ENCODE data around the gene UST.
"Not testable (repeated sequence)": the region's sequence is repeated elsewhere in the genome, so short reads cannot be mapped to it uniquely, and the experiment has no call there.

The UST gene

DNA sequence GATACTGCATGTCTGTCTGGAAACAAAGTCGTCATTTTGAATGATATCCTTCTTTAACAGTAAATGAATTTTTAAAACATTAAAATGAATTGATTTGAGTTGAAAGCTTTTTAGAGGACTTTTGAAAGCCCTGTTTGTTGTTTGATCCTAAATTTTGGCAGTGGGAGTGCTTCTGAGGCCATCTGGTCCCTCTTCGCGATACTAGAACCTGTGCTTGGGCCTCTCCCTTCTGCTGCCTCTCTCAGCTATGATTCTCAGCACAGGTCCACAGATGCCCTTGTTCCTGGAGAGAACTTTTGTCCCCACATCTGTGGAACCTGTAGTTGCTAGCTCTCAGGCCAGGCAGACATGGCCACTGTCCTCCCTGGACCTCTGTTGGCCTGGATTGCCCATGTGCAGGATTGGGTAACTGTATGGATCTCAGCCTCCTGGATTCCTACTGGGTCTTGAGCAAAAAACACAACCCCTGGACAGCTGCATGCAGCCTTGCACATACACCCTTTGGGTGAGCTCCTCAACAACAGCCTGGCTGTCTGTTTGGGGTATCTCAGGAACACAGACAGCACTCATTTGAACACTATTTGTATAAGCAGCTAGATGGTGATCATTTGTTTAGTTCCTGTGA, 21.9 kb downstream of the UST start:
- DNase-seq: no peak

DNA sequence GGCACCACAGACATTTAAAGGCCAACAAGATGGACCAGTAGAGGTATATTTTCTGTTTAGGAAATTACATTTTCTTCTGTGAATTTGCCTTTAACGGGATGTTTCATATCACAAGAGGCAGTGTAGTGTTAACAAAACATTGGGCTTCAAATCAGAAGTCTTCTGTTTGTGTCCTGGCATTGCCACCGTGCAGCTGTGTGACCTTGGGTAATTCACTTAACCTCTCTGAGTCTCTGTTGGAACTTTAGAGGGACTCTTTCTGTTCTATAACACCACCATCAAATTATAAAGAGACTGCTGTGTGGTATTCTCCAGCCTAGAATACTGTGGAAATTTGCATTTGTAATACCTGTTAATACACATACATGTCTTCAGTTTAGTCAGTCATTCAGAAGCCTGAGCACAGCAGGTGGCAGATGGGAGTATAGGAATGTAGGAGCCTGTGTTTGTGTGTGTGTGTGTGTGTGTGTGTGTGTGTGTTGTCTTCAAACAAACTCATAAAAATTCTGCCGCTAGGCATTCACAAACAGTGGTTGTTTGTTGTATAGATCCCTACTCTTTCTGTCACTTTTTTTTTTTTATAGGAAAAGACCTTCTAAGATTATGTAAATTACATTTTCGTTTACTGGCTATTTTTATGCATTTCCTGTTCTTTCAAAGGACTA, 22.6 kb downstream of the UST start:
- DNase-seq: no peak

DNA sequence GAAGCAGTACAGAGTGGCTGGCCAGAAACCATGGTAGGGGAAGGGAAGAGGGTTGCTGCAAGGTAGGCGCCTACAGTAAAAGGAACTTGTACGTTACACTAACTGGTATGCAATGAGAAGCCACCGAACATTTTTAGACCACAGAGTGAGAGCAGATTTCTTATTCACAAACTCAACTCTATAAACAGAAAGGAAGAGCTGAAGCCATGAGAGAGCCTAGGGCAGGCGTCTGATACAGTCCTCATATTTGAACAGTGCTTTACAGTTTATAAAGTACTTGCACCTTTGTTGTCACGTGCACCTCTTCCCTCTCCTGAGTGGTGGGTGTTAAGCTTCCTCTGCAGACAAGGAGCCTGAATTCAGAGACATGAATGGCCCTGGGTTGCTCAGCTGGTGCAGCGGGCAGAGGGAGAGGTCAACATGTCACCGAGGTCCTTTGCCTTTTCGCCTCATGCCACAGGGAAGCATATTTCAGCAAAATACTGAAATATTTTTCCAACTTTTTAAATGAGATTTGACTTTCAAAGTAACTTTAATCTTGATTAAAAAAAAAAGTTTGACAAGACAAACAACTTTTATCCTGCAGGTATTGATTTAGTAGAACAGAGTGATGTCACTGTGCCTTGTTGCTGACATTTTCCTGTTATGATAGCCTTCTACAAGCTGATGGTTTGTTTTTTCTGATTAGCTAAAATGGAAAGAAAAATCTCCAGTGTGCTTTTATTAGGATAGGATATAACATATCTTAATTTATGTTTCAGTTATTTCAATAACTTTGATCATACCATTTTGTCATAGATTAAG, 23.8 kb downstream of the UST start:
- peak; percentile 9 for DNase-seq

DNA sequence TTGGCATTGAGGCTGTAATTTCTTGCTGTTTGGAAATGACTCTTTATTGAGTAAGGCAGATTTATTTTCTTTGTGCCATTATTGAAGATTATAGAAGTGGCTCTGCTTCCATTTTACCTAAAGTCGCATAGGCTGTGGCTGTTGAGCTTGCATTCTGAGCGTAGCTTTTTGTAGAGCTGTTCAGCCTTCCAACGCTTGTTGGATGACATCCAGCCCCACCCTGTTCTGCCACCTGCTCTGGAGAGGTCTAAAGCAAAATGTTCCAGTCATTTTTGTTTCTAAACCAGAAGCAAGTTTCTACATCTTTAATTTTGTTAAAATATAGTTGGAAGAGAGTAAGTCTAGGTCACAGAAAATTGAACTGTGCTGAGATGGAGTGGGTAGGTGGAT, 24.4 kb downstream of the UST start:
- DNase-seq: no peak

DNA sequence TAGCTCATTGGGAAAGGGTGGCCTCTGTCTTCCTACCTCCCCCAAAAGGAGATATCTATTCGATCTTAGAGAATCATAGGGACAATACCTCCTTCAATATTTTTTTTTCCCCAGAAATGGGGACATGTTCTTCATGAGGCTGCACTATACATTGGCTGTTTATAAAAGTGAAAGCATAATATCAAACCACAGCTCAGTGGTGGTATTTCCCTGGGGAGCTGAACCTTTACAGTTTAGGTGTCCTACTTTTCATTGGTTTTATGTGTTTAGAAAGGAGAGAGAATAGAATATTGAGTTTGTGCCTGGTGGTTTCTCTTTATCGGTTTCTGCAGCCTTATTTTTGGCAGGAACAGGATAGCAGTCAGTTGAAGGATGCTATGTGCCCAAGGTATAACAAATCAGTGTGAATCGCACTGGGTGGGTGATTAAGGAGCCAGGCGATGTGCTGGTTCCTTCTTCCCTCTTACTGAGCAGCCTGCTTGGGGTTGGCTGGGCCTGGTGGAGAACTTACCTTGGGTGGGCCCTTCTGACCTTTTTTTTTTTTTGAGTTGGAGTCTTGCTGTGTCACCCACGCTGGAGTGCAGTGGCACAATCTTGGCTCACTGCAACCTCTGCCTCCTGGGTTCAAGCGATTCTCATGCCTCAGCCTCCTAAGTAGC, 25.2 kb downstream of the UST start:
- no peak for DNase-seq

DNA sequence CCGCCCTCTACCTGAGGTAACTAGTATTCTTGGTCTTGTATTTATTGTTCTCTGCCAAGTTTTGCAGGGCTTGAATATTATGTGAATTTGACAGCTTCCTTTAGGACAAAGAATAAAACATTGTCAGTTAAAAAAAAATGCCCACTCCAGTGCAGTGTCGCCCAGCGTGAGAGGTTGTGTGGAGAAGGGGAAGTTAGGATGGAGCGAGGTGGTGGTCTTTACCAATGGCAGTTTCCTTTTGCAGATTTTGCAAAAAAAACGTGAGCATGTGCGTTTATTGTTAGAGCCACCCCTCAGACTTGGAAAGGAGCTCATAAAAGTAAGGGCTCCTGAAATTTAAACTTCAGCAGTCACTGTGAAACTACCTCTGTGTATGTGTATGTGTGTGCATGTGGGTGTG, 28.3 kb downstream of the UST start:
- no peak for DNase-seq

DNA sequence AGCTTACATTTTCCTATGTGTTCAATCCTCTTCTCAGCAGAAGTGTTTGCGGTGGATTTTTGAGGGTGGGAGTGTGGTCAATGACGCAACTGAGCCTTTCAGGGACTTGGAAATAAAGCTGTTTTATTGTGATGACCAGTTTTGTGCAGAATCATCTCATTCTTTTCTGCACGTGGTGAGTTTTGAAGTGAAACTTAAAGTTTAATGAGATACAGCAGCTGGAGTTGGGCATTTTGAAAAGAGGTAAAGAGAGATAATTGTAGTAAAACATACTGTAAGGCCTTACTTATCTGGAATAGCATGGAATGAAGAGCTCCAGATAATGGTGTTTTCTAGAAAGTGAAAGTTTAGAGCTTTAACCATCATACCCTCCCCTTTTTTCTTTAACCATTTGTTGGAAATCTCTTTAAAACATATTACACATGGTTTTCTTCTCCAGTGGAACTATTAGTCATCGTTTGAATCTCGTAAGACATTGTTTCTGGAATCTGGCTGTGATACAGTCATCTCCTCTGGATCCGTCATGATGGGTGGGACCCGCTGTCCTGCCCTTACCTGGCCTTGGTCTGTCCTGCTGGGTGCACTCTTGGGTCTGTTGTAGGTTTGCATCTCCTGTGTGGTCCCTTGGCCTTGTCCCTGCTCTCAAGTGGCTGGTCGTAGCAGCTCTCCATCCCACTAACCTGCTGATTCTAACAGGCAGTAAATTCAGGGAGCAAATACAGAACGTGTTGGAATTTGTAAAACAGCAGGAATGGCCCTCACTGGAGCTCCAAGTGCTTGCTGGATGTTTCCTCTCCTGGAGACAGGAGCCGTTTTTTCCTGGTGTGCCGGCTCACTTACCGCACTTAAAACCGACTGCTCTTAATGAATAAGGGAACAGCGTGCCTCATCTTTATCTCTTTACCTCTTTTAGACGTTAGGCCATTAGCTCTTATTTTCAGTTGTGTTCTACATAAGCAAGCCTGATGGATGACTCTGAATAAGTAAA, 29.8 kb downstream of the UST start:
- DNase-seq: no peak

DNA sequence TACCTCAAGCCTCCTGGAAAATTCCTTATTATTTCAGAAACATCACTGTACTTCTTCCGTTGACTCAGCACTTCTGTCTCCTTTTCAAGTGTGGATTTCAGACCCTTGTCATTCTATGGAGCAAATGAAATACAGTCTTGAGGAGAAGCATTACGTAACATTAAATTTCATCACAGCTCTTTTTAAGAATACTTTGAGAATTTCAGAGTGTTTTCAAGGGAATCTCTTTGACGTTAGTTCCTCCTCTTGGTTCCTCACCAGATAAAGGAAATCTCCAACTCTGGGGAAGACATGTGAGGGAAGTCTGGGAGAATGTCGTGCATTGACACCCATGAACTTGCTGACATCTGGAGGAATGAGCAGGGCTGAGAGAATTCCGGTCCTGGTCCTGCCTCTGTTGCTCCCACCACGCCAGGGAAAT, 32.3 kb downstream of the UST start:
- DNase-seq: peak; percentile 27

DNA sequence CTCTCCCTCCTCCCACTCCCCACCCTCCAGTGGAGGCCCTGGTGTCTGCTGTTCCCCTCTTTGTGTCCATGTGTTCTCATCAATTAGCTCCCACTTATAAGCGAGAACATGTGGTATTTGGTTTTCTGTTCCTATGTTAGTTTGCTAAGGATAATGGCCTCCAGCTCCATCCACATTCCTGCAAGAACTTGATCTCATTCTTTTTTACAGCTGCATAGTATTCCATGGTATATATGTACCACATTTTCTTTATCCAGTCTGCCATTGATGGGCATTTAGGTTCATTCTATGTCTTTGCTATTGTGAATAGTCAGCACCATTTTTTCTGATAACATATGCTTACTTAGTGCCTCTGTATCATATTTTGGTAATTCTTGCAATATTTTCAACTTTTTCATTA, 33.6 kb downstream of the UST start:
- DNase-seq: not testable (repeated sequence)

DNA sequence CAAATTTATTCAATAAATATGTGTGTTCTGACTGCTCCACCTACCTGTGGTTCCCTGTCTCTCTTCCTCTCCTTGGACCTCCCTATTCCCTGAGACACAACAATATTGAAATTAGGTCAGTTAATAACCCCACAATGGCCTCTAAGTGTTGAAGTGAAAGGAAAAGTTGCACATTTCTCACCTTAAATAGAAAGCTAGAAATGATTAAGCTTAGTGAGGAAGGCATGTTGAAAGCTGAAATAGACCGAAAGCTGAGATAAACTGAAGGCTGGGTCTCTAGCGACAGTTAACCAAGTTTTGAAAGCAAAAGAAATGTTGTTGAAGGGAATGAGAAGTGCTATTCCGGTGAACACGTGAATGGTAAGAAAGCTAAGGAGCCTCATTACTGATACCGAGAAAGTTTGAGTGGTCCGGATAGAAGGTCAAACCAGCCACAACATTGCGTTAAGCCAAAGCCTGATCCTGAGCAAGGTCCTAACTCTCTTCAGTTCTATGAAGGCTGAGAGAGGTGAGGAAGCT, 34.1 kb downstream of the UST start:
- DNase-seq: no peak

DNA sequence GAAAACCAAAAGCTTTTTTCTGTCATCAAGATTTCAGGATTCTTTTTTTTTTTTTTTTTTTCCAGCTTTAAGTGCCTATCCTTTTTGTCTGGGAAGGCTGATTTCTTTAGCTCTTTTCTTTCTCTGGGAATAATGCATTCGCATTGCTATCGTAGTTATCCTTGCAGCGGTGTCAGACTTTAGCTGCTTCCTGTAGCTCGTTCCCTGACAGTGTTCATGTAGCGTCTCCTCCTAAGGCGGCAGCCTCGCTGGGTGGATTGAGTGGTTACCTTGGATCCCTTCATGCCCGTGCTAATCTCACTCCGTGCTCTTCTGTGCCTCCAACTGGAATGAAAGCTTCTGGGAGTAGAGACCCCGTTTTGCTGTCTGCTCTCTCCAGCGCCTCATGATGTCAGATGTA, 43.1 kb downstream of the UST start:
- DNase-seq: no peak

DNA sequence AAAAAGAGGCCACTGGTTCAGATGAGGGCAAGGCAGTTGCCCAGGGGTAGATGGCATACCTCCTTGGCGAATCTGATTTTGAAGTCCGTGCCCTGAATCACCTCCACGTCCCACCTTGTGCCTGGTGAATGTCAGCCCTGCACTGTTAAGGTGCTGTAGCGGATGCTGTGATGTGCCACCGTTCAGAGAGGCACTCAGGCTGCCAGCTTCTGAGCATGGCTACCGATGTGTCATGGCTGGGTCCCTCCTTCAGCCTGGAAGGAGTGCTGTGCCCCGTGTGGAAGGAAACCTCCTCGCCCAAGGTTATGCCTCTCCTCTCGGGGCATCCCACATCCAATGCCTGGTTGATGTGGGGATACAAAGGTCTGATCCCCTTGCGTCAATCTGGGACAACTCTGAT, 43.6 kb downstream of the UST start:
- no peak for DNase-seq

DNA sequence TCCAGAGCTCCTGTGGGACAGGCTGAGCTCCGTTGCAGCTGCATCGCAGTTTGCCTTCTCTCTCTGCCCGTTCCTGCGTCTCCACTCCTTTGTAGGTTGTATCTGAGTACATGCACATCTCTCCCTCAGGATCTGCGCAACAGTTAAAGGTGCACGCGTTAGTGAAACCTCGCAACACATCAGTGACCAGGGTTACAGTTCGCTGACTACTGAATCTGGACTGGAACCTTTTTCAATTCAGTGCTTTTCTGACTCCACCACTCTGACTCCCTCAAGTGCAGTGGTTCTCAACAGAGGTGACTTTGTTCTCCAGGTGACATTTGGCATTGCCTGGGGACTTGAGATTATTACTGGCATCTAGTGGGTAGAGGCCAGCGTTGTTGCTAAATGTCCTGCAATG, 44.0 kb downstream of the UST start:
- DNase-seq: no peak

DNA sequence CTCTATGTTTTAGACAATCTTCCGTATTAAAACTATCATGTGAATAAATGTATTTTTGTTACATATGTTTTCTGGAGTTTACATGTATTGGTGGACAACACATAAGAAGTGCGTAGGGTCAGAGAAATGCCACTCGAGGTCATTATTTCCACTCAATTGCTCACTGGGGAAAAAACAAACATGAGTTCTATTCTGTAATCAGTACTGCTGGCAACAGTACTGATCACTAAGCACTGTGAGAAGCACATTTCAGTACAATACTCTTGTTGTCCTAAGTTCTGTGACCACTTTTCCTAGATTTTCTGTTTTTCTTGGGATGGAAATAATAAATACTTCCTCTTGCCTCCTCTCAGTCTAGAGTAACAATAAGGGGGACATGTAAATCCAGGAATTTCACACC, 44.5 kb downstream of the UST start:
- no peak for DNase-seq

DNA sequence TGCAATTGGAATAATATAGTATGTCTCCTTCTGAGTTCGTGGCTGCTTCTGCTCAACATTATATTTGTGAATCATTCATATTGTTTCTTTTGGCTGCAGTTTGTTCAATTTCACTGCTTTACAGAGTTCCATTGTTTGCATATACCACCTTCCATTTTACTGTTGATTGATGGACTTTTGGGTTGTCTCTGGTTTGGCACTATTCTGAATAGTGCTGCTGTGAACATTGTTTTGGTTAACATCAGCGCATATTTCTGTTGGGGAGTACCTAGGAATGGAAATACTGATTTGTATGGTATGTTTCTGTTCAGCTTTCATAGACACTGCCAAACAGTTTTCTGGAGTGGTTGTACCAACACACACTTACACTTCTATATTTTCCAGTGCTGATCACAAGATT, 46.9 kb downstream of the UST start:
- no peak for DNase-seq

DNA sequence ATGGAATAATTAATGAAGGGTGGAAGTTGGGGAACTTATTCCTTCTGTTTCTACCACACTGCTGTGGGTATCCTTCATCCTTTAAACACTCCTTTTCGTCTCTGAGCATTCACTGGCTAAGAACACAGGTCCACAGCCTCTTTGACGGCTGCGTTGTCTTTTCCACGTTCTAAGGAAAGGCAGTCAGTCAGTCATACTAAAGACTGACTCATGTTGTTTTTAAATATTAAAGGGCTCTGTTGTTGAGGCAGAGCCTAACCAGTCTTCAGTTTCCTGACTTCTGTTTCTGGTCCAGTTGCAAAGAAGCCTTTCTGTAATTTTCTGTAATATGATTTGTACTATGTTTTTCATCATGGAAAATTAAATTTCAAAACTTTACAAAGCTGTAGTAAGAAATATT, 48.0 kb downstream of the UST start:
- no peak for DNase-seq

DNA sequence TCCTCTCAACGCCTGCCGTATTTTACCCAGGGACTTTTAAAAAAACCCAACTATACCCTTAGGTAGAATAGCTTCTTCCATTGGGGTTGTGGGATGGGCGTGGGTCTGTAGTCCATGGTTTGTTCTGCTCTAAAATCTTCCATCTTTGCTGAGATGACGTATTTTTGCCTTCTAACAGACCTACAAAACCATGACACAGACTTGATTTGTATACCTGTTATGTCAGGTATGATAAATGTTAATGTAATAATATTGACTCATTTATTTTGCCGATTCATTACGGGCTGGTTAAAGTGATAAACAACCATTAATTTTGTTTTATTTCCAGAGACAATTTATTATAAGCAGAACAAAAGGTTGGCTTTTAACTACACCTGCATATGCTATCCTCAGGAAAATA, 48.7 kb downstream of the UST start:
- DNase-seq: no peak

DNA sequence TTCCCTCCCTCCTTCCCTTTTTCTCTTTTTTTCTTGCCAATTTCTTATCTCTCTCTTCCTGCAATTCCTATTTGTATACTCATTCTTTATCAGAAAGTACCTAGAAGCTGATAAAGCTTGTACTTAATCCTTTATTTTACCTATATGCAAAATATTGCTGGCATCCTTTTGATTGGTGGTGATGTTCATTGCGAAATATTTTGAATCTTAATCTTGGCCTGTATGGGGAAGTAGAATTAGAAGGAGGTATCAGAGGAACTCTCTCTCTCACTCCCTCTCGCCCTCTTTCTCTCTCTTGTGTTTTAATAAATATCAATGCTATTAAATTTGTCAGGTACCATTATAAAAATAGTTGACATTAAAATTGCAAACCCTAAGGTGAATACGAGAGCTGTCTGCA, 52.8 kb downstream of the UST start:
- peak; percentile 5 for DNase-seq

DNA sequence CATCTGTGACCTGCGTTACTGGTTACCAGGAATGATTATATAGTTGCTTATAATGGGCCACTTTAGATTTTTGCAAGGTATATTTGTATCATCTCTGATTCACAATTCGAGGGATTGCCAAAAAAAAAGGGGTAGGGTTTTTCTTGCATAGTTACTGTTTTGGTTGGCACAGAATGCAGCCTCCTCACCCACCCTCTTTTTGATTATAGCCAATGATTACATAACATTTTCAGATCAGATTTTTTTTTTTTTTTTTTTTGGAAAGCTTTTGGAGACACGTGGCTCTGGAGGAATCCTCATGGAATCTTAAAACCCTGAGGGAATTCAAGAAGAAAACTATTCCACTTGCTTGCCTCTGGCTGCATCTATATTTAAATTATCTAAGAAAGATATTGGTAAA, 53.7 kb downstream of the UST start:
- no peak for DNase-seq

DNA sequence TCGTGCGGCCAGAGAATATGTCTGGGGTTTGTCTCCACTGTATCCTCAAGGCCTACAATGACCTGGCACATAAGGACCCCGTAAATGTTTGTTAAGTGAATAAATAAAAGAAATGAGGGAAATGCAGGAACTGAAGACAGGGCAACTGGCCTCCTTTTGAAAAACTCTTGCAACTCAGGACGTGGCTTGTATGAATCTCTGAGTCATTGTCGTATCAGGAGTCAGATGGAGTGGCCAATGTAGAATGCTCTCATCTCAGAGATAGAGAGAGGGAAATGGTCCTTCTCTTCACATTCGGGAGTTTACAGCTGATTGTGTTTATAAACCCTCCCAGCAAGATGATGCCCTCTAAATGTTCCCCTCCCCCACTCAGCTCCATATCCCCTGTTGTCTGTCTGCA, 57.1 kb downstream of the UST start:
- no peak for DNase-seq

DNA sequence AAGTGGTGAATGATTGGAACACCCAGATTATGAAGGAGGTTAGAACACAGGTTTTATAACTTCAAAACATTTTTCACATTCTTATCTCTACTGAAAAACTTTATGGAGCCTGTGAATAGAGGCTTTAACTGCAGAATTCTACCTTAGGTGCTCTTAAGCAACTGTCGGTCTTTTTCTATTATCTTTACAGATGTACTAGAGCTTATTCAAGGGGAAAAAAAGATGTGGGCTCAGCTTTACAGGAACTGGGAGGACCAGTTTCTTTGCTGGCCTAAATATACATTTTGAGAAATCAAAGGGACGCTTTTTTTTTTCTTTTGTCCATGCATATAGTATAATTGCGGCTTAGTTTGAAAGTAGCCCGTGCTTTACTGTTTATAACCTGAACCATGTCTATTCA, 58.9 kb downstream of the UST start:
- DNase-seq: no peak

DNA sequence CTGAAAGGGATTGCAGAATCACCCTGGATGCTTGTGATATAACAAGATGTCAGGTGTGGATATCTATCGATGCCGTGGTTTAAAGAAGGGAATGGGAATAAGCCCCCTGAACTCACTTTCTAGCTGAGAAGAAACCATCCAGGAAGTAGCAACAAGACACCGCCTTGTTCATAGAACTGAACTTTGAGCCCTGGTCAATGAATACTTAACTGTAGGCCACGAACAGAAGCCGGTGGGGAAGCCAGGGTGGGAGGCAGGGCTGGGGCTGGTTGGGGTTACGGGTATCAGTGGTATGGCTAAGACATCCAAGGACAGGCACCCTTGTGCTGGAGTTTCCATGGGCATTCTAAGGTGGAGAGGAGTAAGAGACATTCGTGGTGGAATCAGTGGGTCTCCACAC, 61.0 kb downstream of the UST start:
- DNase-seq: no peak
